MCF 10A (cell line): ENCODE data around the gene MPRIP. TPM values are rescaled to one million over a fixed set of nuclear protein-coding genes. Genes with fewer than 3 reads are reported as not detected.

Source experiments
- BruUV-seq: library from RNA; stranded (reverse); fragments of 400-500 nt; replicated peaks from 2 replicates; lab custom pipeline; 2021; lab: Mats Ljungman, UMichigan
- CTCF ChIA-PET: fragments of 300-600 bp; sonication (Branson Sonifier 250); formaldehyde crosslinking; extraction: SDS; loops from one replicate; lab custom pipeline; 2021; ENCODE audit warnings: antibody characterized with exemption, inconsistent platforms; lab: Yijun Ruan, JAX
- POLR2A ChIA-PET: fragments of 300-600, 350-650 bp; sonication (Branson Sonifier 250); formaldehyde crosslinking; extraction: SDS; loops from one replicate; lab custom pipeline; 2020; ENCODE audit warnings: antibody characterized with exemption, inconsistent platforms; lab: Yijun Ruan, JAX
- DNase-seq: peaks from one replicate; pipeline ENCODE4 v3.0.0-alpha.2; 2018; ENCODE audit not compliant: unreplicated experiment
- H3K27ac Mint-ChIP-seq: one replicate; pipeline ENCODE4 v1.8.0; 2022; ENCODE audit warnings: mild to moderate bottlenecking, low read depth, mixed read lengths; ENCODE audit not compliant: unreplicated experiment
- H3K27me3 Mint-ChIP-seq: one replicate; pipeline ENCODE4 v1.8.0; 2022; ENCODE audit warnings: mixed read lengths; ENCODE audit not compliant: insufficient read depth, unreplicated experiment
- H3K36me3 Mint-ChIP-seq: one replicate; pipeline ENCODE4 v1.8.0; 2022; ENCODE audit warnings: mild to moderate bottlenecking, moderate library complexity, mixed read lengths; ENCODE audit not compliant: insufficient read depth, unreplicated experiment
- H3K4me1 Mint-ChIP-seq: one replicate; pipeline ENCODE4 v1.8.0; 2022; ENCODE audit warnings: mixed read lengths; ENCODE audit not compliant: insufficient read depth, unreplicated experiment
- H3K4me3 Mint-ChIP-seq: one replicate; pipeline ENCODE4 v1.8.0; 2022; ENCODE audit warnings: mild to moderate bottlenecking, moderate library complexity, mixed read lengths; ENCODE audit not compliant: unreplicated experiment
- H3K9me3 Mint-ChIP-seq: one replicate; pipeline ENCODE4 v1.8.0; 2022; ENCODE audit warnings: mixed read lengths; ENCODE audit not compliant: unreplicated experiment
- CTCF ChIP-seq: fragments of 200-600 bp; IDR thresholded peaks from one replicate; pipeline ENCODE4 v1.8.0; 2022; ENCODE audit warnings: antibody characterized with exemption, mild to moderate bottlenecking; ENCODE audit not compliant: unreplicated experiment
- intact Hi-C: fragments of 100-400 bp; cut with micrococcal nuclease; formaldehyde crosslinking; loops from 2 replicates; pipeline ENCODE4 v1.14.1; 2022
- total RNA-seq: library from RNA; stranded (reverse); gene quantifications from 2 replicates; pipeline ENCODE4 v1.2.3, GENCODE V29; 2022

Gene MPRIP
- total RNA-seq, 1 experiment from 2014 or later: 230 TPM

DNA sequence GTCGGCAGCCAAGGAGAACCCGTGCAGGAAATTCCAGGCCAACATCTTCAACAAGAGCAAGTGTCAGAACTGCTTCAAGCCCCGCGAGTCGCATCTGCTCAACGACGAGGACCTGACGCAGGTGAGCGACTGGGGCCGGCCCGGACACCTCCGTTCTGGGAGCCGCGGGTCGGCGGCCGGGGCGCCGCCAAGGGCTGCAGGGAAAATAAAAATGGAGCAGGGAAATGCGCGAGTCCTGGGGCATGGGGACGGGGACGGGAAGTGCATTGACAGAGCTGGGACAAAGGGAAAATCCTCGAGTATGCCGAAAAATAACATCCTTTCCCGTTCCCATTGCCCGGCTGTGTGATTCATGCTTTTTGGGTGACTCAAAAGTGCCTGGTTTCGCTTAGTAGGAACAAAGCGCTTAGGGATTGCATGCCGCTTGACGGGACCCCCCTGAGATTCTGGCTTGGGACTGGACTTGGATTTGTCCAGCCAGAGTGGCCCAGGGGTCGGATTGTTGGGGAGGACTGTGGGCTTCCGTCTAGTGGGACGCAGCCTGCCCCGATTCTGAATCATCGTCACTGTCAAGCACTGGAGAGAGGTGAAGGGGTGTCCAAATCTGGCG, 699 bp downstream of the MPRIP start:
- CTCF ChIA-PET: no interaction called here

GRCh38 chr17:17043461-17044271, 1.4 kb downstream of the MPRIP start:
- BruUV-seq: TSS peak; percentile 30
- H3K27ac Mint-ChIP-seq: peak overlapping the region; percentile 86
- H3K9me3 Mint-ChIP-seq: no peaks in the 10 kb centered on the region
- CTCF ChIA-PET: interaction anchor here (0.6 to 1.8 kb wide), 3 partner anchors 12 to 80 kb away, joined by 3 to 4 read pairs (median 3); no protein-coding TSS in a partner anchor
- no peak for TF ChIP-seq CTCF
- intact Hi-C loops: loop anchor here (2.0 to 5.0 kb wide), 2 partner anchors 29 to 109 kb away; no protein-coding TSS in a partner anchor
- H3K4me1 Mint-ChIP-seq: peaks cover 42% of the 10 kb centered on the region
- H3K27me3 Mint-ChIP-seq: no peaks in the 10 kb centered on the region
- no peak for DNase-seq
- H3K4me3 Mint-ChIP-seq: peak overlapping the region; percentile 94
- POLR2A ChIA-PET: interaction anchor here (0.7 to 4.9 kb wide), 15 partner anchors 8 to 109 kb away, joined by 3 to 57 read pairs (median 4); no protein-coding TSS in a partner anchor
- no peaks in the 10 kb centered on the region for H3K36me3 Mint-ChIP-seq

More for the DNA sequence above, 699 bp downstream of the MPRIP start:
- DNase-seq: peak; percentile 62
- H3K36me3 Mint-ChIP-seq: no peaks in the 10 kb centered on the region
- H3K27ac Mint-ChIP-seq: peak overlapping the region; percentile 86
- intact Hi-C loops: loop anchor here (2.0 to 5.0 kb wide), 2 partner anchors 28 to 109 kb away; no protein-coding TSS in a partner anchor
- H3K4me1 Mint-ChIP-seq: peaks cover 38% of the 10 kb centered on the region
- H3K9me3 Mint-ChIP-seq: no peaks in the 10 kb centered on the region
- H3K4me3 Mint-ChIP-seq: peak overlapping the region; percentile 94
- POLR2A ChIA-PET: interaction anchor here (0.7 to 4.9 kb wide), 12 partner anchors 8 to 663 kb away, joined by 3 to 57 read pairs (median 6); no protein-coding TSS in a partner anchor
- no TSS peak for BruUV-seq
- H3K27me3 Mint-ChIP-seq: no peaks in the 10 kb centered on the region
- no peak for TF ChIP-seq CTCF

DNA sequence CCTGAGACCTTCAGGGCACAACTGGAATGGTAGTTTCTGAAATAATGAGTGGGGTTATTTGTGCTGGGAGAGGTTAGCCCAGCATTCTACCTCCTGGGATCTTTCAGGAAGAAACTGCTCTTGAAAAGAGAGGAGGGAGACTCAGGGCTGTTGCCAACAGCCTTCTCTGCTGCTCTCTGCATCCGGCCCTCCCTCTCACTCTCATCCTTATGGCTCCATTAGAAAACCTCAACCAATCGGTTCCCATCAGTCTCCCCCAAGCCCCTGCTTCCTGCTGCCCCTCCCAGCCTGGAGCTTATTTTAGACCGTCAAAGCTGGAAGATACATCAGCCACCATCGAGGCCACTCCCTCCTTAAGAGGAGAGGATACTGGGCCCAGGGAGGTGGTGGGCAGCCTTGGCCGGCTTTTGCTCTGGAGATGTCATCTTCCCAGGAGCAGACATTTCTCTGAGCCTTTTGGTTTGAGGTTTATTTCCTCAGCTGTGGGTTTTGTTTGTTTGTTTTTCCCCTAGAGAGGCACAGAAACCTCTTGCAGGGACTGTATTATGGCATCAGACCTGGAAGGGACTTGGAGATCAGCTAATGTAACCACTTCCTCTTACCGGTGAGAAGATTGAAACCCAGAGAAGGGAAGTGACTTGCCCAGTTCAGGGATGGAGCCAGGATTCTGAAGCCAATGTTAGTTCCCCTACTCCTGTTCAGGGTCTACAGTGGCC, 2.7 kb downstream of the MPRIP start:
- DNase-seq: peak; percentile 51
- no peaks in the 10 kb centered on the region for H3K9me3 Mint-ChIP-seq
- H3K27ac Mint-ChIP-seq: peak overlapping the region; percentile 86
- no TSS peak for BruUV-seq
- H3K27me3 Mint-ChIP-seq: no peaks in the 10 kb centered on the region
- H3K4me3 Mint-ChIP-seq: peak overlapping the region; percentile 94
- POLR2A ChIA-PET: interaction anchor here (0.6 to 4.9 kb wide), 9 partner anchors 10 to 108 kb away, joined by 3 to 57 read pairs (median 4); no protein-coding TSS in a partner anchor
- no peak for TF ChIP-seq CTCF
- CTCF ChIA-PET: interaction anchor here (0.6 to 1.8 kb wide), 3 partner anchors 11 to 36 kb away, joined by 3 to 4 read pairs (median 3); no protein-coding TSS in a partner anchor
- no peaks in the 10 kb centered on the region for H3K36me3 Mint-ChIP-seq
- H3K4me1 Mint-ChIP-seq: peaks cover 42% of the 10 kb centered on the region
- intact Hi-C loops: loop anchor here (5.0 kb wide), 1 partner anchor 107 kb away; no protein-coding TSS in a partner anchor
